Body of pancreas (tissue), 4 donors: Measurements from ENCODE around the gene CELF5.

Experiments used
- CTCF ChIP-seq, 7 experiments: fragments of 450-650 bp in 4 of 7; fragments of 200-600 bp in 3 of 7; sonication (generic) in 3 of 7; IDR thresholded peaks; one replicate each; pipeline ENCODE4 v1.5.1; 2016 to 2019; ENCODE audit warnings: antibody characterized with exemption in 7 of 7
- POLR2A ChIP-seq, 3 donors: fragments of 450-650 bp; IDR thresholded peaks; one replicate each; pipeline ENCODE4 v1.6.1; 2016; ENCODE audit warnings: antibody characterized with exemption in 3 of 3, mild to moderate bottlenecking in 2 of 3

DNA sequence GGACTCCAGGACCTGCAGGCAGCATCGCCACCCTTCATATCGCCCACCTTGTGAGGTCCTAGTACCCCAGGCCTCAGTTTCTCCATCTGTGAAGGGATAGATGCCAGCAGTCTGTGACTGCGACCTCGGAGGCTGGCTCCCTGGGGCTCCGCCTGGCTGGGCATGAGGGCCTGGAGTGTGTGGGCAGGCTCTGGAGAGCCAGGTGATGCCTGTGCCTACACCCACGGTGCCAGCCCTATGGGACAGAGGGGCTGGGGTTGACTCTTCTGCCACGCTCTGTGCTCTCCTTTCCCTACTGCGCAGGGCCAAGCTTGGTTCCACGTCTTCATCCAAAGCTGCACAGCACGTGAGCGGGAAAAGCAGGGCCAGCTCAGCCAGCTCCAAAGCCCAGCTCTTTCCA is 115.9 kb downstream of the CELF5 start:
- TF ChIP-seq CTCF (IDR thresholded peaks at IDR 0.05) = no peak
- no peak for TF ChIP-seq POLR2A (IDR thresholded peaks at IDR 0.05)
